Activated CD4-positive, CD25-positive, alpha-beta regulatory T cell treated with anti-CD3 and anti-CD28 coated beads, Interleukin-2, amount 50 U/mL, for 72 hours (primary cell): ENCODE results near the gene HNF4A.
"Not testable (repeated sequence)": the region's sequence is repeated elsewhere in the genome, so short reads cannot be mapped to it uniquely, and the experiment has no call there.

ENCODE experiments used
- DNase-seq: peaks from one replicate; pipeline ENCODE4 v3.0.0; 2021

Gene HNF4A

GRCh38 chr20:44345941-44346340 is 9.6 kb upstream of the HNF4A start:
- DNase-seq: not testable (repeated sequence)

- no peak for DNase-seq
Observed at GRCh38 chr20:44348168-44348659, 7.3 kb upstream of the HNF4A start.

- DNase-seq: no peak
Observed at GRCh38 chr20:44349349-44349748, 6.2 kb upstream of the HNF4A start.

- no peak for DNase-seq
Observed at GRCh38 chr20:44350567-44350966, 4.9 kb upstream of the HNF4A start.

- DNase-seq: no peak
Observed at GRCh38 chr20:44354979-44355497, 461 bp upstream of the HNF4A start.

DNA sequence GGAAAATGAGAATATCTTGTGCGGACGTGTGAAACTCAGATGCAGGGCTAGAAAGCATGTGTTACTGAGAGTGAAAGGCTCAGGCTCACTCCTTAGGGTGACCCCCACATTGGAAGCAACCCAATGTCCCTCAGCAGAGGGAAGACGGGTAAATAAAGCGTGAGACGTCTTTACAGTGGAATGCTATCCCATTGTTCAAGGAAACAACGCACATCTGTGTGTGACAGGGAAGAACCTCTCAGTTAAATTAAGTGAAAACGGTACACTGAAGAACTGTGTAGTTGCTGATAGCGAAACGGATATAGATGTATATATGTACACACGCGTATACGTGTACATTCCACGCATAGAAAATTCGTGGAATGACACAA is 839 bp downstream of the HNF4A start:
- no peak for DNase-seq

DNA sequence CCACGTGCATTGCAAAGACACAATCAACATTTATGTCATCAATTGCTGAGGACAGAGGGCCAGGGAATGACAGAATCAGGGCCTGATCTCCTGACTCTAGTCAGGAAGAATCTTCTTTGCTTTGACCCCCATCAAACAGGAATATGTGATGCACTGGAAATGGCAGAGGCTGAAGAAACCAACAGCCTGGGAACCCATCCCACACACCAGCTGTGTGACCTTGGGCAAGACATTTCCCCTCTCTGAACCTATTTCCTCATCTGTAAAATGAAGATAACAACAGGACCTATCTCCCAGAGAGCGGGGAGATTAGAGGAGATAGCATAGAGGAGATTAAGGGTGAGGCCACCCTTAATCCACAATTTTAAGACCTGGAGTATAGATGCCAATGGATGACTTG is 1.5 kb downstream of the HNF4A start:
- DNase-seq: no peak

DNA sequence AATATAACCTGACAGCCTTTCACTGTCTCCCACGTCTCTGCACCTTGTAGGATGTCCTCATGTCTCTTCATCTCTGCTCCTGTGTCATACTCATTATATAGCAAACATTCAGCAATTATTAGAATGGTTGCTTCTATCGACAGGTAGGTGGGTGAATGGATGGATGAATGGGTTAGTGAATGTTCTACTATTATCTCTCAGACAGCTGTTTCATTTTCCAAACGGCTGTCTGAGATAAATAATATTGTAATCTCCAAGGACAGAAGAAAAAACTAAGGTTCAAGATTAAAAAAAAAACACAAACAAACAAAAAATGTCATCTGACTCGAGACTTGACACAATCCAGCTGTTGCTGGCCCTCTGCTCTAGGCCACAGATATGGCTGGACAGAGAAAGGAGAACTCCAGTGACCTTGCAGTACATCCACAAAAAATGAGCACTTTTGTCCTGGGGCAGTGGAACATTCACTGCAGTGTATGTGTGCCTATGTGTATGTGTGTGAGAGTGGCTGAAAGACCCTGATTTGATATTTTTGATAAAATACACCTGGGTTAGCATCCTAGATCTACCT is 2.1 kb downstream of the HNF4A start:
- no peak for DNase-seq

- DNase-seq: no peak
Observed at GRCh38 chr20:44358776-44359175, 3.3 kb downstream of the HNF4A start.

DNA sequence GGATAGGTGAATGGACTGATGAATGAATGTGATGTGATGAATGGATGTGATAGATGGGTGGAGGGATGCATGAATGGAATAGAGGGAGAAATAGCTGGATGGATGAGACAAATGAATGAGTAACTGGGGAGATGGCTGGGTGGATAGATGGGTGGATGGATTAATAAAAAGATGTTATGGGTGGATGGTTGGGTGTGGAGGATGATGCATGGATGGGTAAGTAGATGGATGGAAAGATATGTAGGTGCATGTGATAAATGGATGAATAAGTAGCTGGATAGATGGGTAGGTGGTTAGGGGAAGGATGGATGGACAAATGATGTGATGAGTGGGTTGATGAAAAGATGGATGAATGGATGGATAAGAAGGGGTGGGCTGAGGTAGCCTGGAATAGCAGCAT is 4.7 kb downstream of the HNF4A start:
- DNase-seq: no peak

GRCh38 chr20:44361021-44361420 is 5.5 kb downstream of the HNF4A start:
- no peak for DNase-seq

GRCh38 chr20:44362466-44362940 is 7.0 kb downstream of the HNF4A start:
- no peak for DNase-seq

- no peak for DNase-seq
Observed at GRCh38 chr20:44364068-44364467, 8.6 kb downstream of the HNF4A start.

- DNase-seq: no peak
Observed at GRCh38 chr20:44364780-44365179, 9.3 kb downstream of the HNF4A start.

DNA sequence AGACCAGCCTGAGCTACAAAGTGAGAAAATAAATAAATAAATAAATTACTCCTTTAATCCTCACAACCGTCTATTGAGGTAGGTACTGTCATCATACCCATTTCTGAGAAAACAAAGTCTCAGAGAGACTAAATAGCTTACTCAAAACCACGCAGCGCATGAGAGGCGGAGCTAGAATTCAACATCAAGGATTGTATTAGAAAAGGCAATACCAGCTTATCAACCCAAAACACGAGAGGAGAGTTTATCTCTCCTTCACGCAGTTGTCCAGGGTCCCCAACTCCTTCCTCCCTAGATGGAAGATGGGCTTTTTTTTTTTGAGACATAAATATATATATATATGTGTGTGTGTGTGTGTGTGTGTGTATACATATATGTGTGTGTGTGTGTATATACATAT is 12.2 kb downstream of the HNF4A start:
- DNase-seq: no peak

DNA sequence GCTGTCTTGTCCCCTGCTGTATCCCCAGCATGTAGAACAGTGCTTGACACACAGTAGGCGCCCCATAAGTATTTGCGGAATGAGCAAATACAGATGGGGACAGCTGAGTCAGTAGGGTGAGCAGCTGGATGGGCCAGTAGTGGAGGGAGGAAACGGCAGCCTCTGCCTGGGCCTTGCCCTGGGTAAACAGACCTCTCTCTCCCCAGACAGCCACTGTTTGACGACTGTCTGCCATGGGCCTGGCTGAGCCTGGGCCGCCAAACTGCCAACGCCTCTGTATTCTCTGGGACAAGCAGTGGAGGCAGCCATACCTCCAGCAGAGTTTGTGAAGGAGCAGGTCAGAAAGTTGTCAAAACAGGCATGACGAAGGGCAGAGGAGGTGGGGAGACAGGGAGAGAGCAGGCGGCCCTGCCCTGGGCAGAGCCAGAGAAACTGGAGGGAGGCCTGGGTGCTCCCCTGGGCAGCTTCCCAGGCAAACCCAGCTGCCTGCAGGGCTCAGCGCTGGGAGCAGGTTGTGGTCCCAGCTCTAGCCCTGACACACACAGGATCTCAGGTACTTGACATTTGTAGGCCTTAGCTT is 15.2 kb downstream of the HNF4A start:
- no peak for DNase-seq

DNA sequence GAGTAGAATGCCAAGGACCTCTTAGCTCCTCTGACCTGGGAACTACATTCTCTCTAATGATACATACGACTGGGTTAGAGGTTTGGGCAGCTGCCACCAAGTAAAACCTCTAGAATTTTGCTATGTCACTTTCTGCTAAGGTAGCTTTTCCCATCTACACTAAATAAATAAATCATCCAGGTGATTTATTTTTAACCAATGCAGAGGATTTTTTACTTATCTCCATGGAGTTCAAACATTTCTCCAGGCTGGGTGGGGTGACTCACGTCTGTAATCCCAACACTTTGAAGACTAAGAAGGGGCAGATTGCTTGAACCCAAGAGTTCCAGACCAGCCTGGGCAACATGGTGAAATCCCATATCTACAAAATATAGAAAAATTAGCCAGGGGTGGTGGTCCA is 27.1 kb downstream of the HNF4A start:
- DNase-seq: no peak

GRCh38 chr20:44384423-44385027 is 29.0 kb downstream of the HNF4A start:
- DNase-seq: peak; percentile 86

GRCh38 chr20:44388466-44389023 is 33.0 kb downstream of the HNF4A start:
- DNase-seq: peak; percentile 80

DNA sequence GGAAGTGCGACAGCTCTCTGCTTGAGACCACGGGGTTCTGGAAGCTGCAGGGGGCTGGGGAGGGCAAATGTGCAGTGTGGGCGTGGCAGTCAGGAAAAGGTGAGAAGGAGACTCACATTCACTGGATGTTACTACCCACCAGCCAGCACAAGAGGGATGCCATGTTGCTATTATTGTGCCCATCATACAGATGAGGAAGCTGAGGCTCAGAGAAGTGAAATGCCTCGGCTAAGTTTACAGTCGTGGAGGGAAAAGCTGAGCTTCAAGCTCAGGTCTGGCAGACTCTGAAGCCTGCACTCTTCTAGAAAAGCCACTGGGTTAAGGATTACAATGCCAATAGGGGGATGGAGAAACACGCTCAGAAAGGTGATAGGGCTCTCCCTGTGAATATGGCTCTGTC is 34.4 kb downstream of the HNF4A start:
- no peak for DNase-seq

GRCh38 chr20:44390280-44390679 is 34.8 kb downstream of the HNF4A start:
- no peak for DNase-seq

DNA sequence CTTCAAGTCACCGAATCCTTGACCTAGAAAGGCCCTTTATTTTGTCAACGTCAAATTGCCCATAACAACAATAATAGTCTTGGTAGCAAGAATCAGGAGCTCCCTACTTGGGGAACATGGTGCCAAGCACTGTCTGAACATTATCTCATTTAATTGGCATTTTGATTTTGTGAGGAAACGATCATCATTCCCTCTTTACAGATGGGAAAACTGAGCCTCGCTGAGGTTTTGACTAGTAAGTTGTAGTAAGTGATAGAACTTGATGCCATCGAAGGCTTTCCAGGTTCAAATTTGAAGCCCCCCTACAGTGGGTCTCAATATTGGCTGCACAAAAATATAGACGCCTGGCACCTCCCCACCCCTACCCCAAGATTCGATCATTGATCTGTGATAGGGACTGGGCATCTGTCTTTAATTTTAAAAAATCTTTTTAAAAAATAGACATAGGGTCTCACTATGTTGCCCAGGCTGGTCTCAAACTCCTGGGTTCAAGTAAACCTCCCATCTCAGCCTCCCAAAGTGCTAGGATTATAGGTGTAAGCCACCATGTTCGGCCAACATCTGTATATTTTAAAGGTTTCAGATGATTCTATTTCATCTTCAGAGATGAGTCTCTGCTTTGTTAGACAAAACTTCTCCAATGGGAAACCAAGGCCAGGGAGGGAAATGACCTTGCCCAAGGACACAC is 36.7 kb downstream of the HNF4A start:
- DNase-seq: no peak
